ENCODE measurements around the gene ERN2.
"Not testable (repeated sequence)": the region's sequence is repeated elsewhere in the genome, so short reads cannot be mapped to it uniquely, and the experiment has no call there.

GRCh38 chr16:23751053-23751452 lies 38.0 kb upstream of the ERN2 start:
- TF ChIP-seq CTCF (conservative IDR thresholded peaks at IDR 0.05); EZH2 (IDR thresholded peaks at IDR 0.05; ENCODE audit: low read depth): not testable (repeated sequence)

Data from PC-9 (cell line).